Stimulated activated CD8-positive, alpha-beta memory T cell treated with anti-CD3 and anti-CD28 coated beads, Interleukin-4, amount 100 ng/mL, for 1 hour (primary cell): Measurements from ENCODE around the gene PPM1H.
"Not testable (repeated sequence)": the region's sequence is repeated elsewhere in the genome, so short reads cannot be mapped to it uniquely, and the experiment has no call there.

Experiments
- DNase-seq, 2 donors: peaks; one replicate each; pipeline ENCODE4 v3.0.0-alpha.2; 2020; ENCODE audit warnings: low read depth in 2 of 2, low spot score in 1 of 2

The PPM1H gene

DNA sequence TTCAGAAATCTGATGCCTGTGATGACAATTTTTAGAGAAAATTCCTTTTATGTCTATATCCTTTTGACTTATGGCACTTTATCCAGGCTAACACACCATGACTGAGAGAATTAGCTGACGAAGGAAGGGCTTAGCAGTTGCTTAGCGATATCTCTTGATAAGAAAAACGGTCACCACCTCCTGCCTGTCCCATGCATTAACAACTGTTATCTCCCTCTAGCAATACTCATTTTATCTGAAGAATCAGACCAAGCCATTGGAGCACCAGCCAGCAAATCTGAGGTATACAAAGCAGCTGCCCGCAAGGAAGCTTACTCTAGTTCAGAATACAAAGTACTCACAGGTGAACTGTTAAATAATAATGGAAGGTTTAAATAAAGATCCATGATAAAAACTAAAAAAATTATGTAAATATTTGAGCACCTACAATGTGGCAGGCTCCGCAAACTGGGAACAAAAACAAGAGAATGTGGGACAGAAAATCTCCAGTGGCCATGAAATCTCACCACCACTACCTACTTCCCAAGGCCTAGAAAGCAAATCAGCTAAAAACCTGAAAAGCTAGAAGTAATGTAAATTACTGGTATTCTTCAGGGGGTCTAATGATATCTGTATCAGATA, 24.3 kb downstream of the PPM1H start:
- no peak for DNase-seq

- DNase-seq, result no peak
These were observed 25.6 kb downstream of the PPM1H start for GRCh38 chr12:62909340-62909739.

DNA sequence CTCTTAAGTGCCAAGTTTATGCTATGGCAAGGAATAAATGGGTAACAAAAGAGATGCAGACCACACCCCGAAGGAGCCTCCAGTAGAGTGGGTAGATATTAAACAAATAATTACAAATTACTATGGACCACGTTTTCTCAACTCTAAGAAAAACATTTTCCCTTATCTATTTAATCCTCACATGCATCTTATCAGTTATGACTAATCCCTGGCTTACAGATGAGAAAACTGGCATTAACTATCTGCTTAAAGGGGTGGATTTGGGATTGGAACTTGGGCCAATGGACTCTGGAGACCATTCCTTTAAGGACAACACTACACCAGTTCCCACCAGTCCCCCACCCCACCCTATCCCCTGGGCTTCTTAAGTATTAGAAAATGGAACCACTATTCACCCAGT, 26.3 kb downstream of the PPM1H start:
- DNase-seq, result no peak

- no peak for DNase-seq
These were observed 27.4 kb downstream of the PPM1H start for GRCh38 chr12:62907561-62907960.

- DNase-seq, result no peak
These were observed 27.9 kb downstream of the PPM1H start for GRCh38 chr12:62907078-62907477.

DNA sequence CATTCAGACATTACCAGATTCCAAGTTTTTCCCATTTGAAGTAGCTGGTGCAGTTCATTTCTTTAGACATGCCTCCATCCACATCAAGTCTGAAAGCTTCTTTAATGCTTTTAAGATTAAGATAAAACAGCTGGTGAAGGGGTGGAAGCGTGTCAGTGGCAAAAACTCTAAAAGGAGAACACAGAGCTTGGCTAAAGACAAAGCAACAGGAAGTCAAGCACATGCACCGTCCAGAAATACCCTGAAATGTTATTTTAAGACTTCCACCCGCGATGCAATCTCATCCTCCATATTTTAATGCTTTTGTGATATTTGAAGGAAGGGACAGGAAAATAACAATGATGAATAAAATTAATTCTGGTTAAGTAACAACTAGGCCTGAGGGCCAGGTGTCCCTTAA, 31.8 kb downstream of the PPM1H start:
- no peak for DNase-seq

GRCh38 chr12:62900686-62901272, 34.2 kb downstream of the PPM1H start:
- DNase-seq, result no peak

DNA sequence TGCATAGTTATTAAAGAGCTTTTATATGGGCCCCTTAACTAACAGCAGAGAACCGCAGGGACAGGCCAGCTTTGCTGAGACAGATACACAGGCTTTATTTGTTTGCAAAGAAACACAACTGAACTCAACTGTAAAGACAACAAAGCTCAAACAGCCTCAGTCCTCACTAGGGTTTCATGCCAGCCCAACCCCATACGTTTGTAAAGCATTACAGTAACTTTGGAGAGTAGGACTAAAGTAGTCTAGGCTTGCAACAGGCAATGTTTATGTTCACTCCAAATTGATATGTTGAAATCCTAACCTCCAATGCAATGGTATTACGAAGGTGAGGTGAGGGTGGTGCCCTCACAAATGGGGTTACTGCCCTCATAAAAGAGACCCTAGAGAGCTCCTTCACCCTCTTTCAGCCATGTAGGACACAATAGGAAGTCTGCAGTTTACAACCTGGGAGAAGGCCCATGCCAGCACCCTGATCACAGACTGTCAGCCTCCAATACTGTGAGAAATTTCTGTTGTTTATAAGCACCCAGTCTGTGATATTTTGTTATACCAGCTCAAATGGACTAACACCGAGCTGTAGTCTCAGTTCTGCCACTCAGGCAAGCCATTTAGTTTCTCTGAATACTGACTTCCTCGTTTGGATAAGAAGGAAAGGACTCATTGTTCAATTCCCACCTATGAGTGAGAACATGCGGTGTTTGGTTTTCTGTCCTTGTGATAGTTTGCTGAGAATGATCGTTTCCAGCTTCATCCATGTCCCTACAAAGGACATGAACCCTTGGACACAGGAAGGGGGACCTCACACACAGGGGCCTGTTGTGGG, 35.2 kb downstream of the PPM1H start:
- no peak for DNase-seq

DNA sequence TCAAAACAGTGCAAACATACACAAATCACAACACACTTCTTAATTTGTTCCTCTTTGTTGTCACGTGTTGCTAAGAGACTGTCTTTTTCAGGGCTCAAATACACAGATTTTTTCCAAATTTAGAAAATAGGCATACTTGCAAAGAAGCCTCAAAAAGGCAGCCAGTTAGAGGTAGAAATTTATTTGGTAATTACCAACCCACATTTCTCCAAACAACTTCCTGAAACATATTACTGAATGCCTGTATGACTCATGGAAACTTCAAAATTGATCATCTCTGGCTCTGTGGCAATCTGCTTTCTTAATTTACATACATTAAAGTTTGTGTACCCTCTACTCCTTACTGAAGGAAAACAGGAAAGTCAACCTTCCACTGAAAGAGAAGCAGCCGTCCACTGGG, 36.4 kb downstream of the PPM1H start:
- no peak for DNase-seq

DNA sequence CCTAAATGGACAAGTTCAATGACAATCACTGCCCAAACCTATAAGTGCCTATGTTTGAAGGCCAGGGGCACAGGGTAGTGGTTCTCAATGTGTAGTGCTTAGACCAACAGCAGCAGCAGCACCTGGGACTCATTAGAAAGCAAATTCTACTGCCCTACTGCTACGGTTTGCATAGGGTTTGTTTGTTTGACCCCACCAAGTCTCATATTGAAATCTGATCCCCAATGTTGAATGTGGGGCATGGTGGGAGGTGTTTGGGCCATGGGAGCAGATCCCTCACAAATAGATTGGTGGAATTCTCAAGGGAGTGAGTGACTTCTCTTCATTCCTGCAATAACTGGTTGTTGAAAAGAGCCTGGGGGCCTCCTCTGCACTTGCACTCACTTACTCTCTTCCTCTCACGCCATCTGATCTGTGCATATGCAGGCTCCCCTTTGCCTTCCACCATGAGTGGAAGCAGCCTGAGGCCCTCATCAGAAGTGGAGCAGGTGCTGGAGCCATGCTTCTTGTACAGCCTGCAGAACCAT, 39.5 kb downstream of the PPM1H start:
- DNase-seq, result no peak

DNA sequence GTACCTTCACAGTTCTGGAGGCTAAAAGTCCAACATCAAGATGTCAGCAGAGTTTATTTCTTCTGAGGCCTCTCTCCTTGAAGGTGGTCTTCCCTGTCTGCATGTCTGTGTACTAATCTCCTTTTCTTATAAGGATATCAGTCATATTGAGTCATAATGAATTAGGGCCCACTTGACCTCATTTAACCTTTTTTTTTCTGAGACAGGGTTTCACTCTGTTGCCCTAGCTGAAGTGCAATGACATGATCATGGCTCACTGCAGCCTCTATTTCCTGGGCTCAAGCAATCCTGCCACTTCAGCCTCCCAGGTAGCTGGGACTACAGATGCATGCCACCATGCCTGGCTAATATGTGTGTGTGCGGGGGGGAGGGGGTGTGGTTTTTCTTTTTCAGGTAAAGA, 41.7 kb downstream of the PPM1H start:
- no peak for DNase-seq

DNA sequence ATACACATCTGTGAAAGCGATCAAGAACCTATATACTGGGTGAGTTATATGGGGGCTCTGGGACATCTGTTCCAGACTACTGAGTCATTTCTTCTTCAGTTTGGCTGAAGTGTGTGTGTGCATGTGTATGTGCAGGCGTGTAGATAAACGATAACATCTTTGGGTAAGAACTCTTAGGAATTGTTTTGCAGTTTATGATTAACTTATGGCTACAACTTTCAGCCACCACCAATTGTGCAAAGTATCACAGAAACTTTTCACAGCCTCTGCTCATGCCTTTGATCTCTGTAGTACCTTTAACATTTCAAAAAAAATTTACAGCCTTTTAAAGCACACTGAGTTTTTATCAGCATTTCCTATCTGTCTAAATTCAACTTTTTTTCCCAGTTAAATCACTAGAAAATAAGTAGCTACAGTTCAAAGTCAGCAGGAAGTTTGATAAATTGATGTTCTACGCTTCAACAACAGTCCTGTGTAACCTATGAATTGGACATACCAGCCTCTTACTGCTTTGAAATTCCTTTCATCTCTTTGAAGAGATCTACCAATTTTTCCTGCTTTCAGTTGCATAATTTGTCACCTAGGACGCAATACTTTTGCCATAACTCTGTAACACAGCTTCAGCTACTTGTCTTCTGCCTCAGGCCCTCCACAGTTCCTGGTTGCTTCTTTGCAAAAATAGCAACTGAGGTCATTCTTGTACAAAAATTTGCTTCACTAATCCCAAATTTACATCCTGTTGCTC, 43.0 kb downstream of the PPM1H start:
- no peak for DNase-seq

GRCh38 chr12:62888454-62889110, 46.4 kb downstream of the PPM1H start:
- DNase-seq, result no peak

- no peak for DNase-seq
These were observed 48.2 kb downstream of the PPM1H start for GRCh38 chr12:62886796-62887195.

GRCh38 chr12:62885242-62885641, 49.7 kb downstream of the PPM1H start:
- no peak for DNase-seq

- not testable (repeated sequence) for DNase-seq
These were observed 50.1 kb downstream of the PPM1H start for GRCh38 chr12:62884832-62885231.

- no peak for DNase-seq
These were observed 52.3 kb downstream of the PPM1H start for GRCh38 chr12:62882696-62883095.

- DNase-seq, result no peak
These were observed 52.8 kb downstream of the PPM1H start for GRCh38 chr12:62882140-62882539.

DNA sequence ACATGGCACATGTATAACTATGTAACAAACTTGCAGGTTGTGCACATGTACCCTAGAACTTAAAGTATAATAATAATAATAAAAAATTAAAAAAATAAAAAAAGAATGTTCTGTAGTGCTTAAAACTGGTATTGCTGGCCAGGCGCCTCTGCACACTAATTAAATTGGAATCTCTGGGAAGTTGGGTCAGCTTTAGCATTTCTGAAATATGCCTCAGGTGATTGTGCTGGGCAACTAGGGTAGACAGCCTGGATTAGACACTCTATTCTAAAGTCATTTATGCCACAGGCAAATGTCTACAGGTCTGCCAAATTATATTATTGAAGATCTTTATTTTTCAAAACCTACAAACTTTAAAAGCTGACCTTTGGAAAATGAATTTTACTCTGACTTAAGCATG, 55.3 kb downstream of the PPM1H start:
- DNase-seq, result no peak

- not testable (repeated sequence) for DNase-seq
These were observed 55.7 kb downstream of the PPM1H start for GRCh38 chr12:62879228-62879627.

DNA sequence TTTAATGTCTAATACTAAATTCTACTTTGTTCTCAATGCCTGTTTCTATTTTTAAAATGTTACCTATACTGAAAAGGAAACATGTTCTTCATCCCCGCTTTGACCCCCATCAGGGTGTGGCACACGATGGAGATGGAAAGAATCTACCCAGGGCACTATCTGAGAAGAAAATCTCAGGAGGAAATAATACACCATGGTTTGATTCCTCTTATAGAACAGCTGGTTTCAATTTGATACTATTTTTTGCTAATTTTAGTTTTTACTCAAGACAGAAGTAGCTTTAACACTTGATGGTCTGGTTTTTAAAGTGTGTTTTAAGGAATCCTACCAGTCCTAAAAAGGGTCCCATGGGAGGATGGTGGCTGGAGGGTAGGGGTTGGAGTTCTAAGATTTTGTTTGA, 56.7 kb downstream of the PPM1H start:
- no peak for DNase-seq
